Right hindlimb (tissue), 1 donor: ENCODE results near the gene PDHA2.
"Not testable (repeated sequence)": the region's sequence is repeated elsewhere in the genome, so short reads cannot be mapped to it uniquely, and the experiment has no call there.

Source experiments
- DNase-seq: peaks from one replicate; pipeline ENCODE4 v3.0.0-alpha.2; 2018

The PDHA2 gene

DNA sequence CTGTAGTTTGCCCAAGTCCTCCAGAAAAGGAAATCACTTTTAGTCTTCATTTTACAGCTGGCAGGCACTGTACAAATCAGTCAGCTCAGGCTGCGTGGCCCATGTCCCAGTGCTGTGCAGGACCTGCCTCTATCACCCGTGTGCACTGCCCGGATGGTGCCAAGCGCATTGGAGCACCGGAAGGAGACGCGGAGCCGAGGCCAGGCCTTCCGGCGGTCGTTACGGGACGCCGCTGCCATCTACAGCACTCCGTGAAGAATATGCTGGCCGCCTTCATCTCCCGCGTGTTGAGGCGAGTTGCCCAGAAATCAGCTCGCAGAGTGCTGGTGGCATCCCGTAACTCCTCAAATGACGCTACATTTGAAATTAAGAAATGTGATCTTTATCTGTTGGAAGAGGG lies at the start of gene PDHA2:
Gene PDHA2, plus strand, starts transcription at position 203 of the 400 bp plus-strand sequence. Its CDS starts 58 bp downstream, at position 261.
- no peak for DNase-seq

DNA sequence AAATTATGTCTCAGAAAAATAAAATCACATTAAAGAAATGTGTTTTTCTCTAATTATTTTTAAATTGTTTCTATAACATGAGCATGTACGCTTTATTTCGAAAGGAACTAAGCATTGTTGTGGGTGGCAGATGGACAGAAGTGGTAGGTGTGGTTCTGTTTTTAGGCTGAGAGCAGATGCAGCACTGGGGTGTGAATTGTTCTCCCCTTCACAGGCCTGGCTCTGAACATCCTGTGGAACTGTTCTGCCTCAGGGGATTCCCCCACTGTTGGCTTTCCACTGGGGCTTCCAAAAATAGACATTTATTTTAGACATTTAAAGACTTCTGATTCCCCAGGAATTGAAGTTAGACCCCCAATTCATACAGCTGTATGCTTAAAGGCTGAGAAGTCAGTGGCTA lies 41.9 kb upstream of the PDHA2 start:
- DNase-seq, result no peak

DNA sequence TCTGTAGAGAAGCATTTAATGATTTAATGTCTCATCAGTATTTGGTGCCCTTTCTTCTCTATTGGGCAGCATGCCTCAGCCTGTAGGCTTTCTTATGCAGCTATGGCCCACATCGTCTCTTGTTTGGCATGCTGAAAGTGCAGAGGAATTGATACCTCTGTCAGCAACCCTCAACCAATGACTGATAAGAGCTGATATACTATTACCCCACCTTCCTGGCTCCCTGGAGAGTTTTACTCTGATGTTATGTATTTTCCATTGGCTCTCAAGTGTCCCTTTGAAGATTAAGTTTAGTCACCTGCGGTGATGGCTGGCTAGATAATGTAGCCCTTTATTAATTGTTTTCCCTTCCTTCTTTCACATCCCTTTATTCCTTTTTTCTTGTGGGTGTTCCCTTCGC lies 41.2 kb upstream of the PDHA2 start:
- DNase-seq, result no peak

DNA sequence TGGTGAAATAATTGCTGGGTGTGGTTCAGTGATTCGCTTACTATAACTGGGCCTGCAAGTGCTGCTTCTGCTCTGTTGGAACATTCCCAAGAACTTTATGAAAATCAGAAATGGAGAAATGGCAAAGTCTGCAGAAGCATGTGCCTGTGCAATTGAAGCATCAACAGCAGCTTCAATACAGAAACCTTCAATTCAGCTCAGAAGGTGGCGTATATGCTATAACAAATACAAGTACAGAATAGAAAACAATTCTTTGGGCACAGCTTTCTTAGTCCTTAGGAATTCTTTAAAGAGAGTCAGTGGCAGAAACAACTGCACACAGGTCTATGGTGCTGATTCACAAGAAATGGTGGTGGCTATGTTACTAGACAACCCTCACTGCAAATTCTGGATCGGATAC lies 18.0 kb upstream of the PDHA2 start:
- no peak for DNase-seq

DNA sequence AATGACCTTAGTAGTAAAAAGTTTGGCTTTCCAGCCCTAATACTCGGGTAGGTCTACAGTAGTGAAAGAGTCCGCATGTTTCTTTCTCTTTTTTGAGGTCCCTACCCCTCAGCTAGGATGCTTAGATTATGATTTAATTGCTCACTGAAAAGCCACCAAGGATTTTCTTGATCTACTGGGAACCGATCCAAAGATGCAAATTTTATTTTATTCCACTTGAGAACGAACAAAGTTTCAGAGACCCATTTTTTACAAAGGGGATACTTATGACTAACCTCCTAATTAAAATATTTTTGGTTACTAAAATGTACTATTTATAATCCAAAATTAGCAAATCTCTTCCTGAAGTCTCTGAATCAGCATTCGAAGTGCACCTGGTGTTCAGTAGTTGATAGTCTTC lies 14.3 kb upstream of the PDHA2 start:
- DNase-seq, result no peak

DNA sequence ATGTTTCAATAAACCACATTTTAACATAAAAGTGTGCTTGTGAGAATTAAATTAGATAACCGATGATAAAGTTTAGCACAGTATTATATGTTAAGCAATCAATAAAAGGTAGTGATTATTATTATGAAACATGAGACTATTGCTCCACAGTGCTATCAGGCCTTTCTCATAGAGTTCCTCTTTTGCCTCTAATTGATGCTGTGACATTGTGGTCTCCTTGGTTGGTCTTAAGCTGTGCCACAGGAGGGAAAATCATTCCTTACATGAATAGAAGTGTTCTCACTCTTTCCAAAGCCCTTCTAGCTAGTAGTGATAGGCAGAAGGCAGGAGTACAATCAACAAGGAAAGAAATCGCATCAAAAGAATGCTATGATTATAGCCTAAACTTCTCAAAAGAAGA lies 9.2 kb upstream of the PDHA2 start:
- DNase-seq, result no peak

DNA sequence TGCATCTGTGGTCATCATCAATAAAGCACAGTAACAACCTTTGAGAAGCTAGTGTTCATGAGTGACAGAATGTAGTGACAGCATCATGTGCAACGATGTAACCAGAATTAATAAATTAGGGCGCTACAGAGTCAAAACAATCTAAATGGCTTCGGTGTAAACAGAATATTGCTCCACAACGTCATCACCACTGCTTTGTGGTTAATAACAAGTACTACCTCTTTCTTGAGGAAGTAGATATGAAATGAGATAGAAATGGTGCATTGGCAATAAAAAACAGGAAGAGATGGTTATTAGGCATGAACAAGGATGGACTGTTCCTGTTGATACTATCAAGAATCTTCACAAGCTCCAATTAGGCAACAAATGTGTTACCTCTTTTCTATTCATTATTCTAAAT lies 8.7 kb upstream of the PDHA2 start:
- no peak for DNase-seq

DNA sequence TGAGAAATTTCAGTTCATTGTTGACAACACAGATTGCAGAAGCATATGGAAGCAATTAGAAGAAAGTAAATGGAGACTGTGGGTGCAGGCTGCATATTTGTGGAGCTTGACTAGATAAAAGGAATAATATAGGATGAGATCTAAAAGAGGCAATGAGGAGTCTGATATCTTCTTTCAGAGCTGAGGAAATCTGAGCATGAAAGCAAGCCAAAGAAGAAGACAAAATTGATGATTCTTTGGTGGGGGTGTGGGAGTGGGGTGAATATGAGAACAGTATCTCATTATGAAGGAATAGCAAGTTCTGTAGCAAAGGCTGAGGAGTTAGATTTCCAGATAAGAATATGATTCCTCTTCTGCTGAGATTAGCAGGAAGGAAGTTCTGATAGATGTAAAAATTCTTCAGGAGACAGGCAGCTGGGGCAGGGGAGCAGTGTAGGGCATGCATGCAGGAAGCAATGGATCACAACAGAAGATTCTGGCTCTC lies 6.1 kb upstream of the PDHA2 start:
- DNase-seq, result no peak

DNA sequence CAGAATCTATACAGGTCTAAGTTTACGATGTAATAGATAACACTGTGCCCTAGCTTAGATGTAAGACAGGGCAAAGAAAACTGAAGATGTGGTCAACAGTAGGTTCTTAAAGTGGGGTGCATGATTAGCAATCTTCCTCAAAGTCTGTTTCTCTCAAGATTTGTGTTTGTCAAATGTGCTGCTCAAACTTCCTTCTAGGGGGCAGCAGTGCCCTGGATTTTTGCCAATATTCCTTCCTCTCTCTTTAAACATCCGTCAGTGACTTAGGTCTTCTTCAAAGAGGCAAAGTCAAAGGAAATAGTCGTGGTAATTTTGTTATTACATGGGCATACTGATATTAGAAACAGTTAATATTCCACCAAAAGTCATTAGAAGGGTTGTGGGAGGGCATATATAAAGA lies 4.2 kb upstream of the PDHA2 start:
- no peak for DNase-seq

DNA sequence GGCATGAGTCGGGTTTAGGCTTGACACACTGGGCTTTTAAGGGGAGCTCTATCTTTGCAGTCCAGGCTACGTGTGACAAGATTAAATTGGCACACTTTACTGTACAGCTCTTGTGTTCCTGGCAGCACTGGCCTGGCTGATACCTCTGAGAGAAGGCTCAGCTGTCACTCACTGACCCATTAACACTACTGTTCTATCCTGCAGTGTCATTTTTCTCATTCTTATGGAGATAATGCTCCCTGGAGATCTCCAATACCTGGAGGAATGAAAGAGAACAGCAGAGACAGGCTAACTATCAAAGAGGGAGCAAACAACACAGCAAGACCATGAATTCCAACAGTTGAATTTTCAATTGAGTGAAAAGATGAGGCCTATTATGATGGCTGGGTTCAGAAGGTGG lies 1.7 kb upstream of the PDHA2 start:
- no peak for DNase-seq

DNA sequence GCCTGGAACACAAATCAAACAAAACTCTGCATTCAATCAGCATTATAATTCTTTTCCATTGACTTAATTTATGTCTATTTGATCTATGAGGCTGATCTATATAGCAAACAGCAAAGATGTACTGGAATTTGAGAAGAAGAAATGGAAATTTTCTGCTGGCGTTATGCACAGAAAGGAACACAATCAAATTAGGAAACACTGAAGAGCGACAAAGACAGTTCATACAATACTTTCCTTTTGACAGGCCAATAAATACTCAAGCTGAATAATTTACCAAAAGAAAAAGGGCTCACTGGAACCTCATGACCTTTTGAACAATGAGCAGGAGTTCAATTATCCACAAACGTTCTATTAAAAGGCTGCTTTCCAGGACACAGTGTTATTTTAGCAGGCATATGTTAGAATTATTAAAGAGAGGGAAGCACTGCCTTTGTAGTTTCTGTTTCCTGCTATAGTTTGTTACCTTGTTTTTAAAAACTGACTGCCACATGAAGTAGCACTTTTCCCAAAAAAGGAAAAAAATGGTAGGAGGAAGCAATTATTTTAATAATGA lies 8.1 kb downstream of the PDHA2 start:
- no peak for DNase-seq

DNA sequence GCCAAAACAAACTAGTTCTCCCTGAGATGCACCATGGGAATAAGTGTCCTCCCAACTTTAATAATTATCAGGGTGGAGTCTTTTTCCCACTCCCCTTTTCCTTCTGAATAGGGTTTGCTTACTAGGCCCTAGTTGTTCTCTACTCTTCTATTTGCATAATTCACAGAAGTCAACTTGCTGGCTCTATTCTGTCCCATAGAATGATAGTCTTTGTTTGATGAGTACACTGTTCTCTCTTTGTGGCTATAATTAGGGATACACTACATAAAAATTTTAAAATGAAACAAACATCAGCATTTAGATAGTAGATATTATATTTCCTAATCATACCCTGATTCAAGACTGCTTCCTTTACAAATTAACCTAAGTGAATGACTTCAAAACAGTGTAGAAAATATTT lies 10.3 kb downstream of the PDHA2 start:
- no peak for DNase-seq

DNA sequence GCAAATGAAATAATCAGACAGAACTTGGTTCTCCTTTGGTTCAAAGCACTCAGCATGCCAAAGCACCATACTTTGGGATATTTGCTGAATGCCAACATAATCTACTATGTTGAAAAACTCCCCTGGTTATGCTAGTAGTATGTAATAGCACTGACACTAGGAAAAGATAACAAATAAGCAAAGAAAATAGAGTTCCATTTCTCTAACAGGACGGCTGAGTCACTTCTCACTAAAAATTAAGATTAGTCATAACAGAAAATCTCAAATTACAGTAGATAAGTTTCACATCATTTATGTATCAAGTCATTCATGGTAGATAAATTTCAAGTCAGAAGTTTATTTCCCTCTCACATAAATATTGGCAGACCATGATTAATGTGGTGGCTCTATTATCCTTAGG lies 17.9 kb downstream of the PDHA2 start:
- no peak for DNase-seq

DNA sequence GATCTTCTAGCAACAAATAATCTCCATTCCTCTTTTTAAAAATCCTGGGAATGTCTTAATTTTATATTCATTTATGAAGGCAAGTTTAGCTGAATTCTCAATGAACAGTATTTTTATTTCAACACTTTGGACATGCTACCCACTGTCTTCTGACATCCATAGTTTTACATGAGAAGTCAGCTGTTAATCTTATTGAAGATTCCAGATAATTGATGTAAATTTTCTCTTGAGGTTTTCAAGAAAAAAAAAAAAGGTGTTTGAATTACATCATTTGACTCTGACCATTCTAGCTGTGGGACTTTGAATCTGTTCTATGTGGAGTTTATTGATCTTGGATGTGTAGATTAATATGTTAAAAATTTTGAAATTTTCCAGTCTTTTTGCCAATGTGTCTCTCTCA lies 28.0 kb downstream of the PDHA2 start:
- DNase-seq, result no peak

DNA sequence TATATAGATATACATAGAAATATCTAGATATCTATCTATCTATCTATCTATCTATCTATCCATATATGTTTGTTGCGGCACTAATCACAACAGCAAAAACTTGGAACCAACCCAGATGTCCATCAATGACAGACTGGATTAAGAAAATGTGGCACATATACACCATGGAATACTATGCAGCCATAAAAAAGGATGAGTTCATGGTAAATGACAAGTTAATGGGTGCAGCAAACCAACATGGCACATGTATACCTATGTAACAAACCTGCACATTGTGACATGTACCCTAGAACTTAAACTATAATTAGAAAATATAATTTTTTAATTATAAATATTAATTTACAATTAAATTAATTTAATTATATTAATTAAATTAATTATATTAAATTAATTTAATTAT lies 29.5 kb downstream of the PDHA2 start:
- DNase-seq, result not testable (repeated sequence)

DNA sequence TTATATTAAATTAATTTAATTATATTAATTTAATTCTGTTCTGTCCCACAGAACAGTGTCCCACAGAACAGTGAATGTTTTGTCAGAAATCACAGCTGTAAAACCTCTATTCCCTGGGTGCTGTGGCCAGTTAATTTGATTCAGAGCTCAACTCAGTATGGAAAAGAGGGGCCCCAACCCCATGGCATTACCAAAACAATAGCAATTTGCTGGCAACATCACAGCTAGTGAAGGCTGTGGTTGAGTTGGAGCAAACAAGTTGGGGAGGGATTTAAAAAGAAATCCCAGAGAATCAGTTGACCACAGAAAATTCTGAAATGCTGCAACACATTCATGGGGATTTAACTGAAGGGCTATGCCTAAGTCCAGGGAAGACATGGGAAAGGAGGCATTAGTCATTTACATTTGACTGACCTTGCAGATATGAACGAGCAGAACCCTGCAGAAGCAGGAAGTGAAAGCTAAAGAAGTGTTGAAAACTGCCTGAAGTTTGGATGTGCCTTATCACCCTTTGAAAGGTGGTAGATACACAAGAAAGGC lies 30.1 kb downstream of the PDHA2 start:
- DNase-seq, result no peak

DNA sequence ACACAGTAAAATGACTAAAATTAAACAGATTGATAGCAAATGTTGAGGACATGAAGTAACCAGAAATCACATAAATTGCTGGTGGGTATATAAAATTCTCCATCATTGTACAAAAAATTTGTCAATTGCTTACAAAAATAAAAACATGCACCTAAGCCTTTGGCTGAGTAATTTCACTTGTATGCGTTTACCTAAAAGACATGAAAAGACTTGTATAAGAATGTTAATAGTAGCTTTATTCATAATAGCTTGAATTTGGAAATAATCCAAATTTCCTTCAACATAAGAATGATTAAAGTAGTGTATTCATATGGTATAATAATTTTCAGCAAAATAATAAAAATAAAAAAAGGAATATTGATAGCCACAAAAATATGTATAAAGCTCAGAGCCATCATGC lies 37.7 kb downstream of the PDHA2 start:
- DNase-seq, result no peak

DNA sequence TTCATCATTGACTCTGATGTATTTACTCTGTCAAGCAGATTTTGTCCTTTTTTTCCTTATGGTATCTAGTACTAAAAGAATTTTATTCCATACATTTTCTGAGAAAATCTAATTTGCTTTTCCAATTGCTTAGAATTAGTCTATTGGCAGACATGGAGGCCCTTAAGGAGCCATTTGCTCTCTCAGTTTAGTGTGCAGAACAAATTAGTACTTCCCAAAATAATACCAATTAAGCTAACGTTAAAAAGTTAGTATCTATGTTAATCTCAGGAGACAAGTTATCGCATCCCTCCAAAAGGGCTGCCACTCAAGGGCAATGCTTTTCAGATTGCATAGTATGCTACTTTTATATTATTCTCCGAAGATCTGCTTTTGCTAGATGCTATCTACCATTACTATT lies 47.7 kb downstream of the PDHA2 start:
- DNase-seq, result no peak

DNA sequence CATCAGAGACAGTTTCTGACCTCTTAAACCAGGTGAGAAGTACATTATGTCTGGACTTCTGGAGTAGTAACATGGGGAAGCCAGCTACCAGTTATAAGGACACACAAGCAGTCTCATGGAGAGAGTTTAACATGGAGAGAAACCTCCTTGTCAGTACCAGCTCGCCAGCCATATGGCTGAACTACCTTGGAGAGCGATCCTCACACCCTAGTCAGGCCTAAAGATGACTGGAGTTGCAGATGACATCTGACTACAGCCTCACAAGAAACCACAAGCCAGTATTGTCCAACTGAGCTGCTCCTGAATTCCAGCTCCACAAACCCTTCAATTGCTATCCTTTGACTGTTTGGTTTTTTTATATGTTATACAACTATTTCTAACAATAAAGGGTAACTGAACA lies 49.8 kb downstream of the PDHA2 start:
- DNase-seq, result no peak
